ENCODE results near the gene PPIA. TPM values are rescaled to one million over a fixed set of nuclear protein-coding genes. Genes with fewer than 3 reads are reported as not detected.

The PPIA gene
- polyA plus RNA-seq, 1 donor from 2014 or later = 2,769 TPM

Other genes with a start within 250 kb of the PPIA start
- 80.6 and 86.6 TPM in 2 replicates for gene DDX56, start 222.8 kb upstream of the PPIA start, polyA plus RNA-seq
- gene TMED4, start 214.4 kb upstream of the PPIA start, polyA plus RNA-seq = 158 and 202 TPM in 2 replicates
- gene OGDH, start 190.1 kb upstream of the PPIA start, polyA plus RNA-seq = 16.9 and 23.6 TPM in 2 replicates
- 18.3 and 19.8 TPM in 2 replicates for gene ZMIZ2, start 47.8 kb upstream of the PPIA start, polyA plus RNA-seq
- gene H2AZ2, start 51.4 kb downstream of the PPIA start, polyA plus RNA-seq = 152 and 182 TPM in 2 replicates
- 12.9 and 14.7 TPM in 2 replicates for gene PURB, start 88.8 kb downstream of the PPIA start, polyA plus RNA-seq
- gene MYO1G, start 182.3 kb downstream of the PPIA start, polyA plus RNA-seq = 0.38 TPM in 1 of 2 replicates, not detected in the other
- 25.8 and 37.5 TPM in 2 replicates for gene CCM2, start 203.5 kb downstream of the PPIA start, polyA plus RNA-seq

Measured in neural cell (in vitro differentiated cells).